Pancreas (tissue), 10 donors: Measurements from ENCODE around the gene ZNF264. TPM values are rescaled to one million over a fixed set of nuclear protein-coding genes. Genes with fewer than 3 reads are reported as not detected.
A peak's percentile ranks its signal among the peaks of the same experiment; 100 is the strongest.

Experiments
- ATAC-seq, 4 donors: fragments of 200-7000 bp; cut with Tn5 transposase; one replicate each; pipeline versions ENCODE4 v1.8.0 to v1.9.1; 2020; ENCODE audit warnings: mild to moderate bottlenecking in 4 of 4, moderate library complexity in 4 of 4
- DNase-seq, 6 donors: peaks; one replicate each; pipeline ENCODE4 v3.0.0-alpha.2; 2020
- FAIRE-seq: peaks from 2 replicates; lab custom pipeline; 2012; peaks lifted over from hg19 to GRCh38; lab: Jason Lieb, UNC
- H3K27ac ChIP-seq, 4 donors: fragments of 200-600 bp; sonication (generic); 1 replicate in 3 of 4; 2 replicates in 1 of 4; pipeline versions ENCODE4 v1.5.0 to v1.8.0; 2020
- H3K27me3 ChIP-seq, 4 donors: fragments of 200-600 bp; one replicate each; pipeline ENCODE4 v1.8.0; 2021
- H3K36me3 ChIP-seq, 3 donors: fragments of 200-600 bp; sonication (generic) in 1 of 3; one replicate each; pipeline versions ENCODE4 v1.5.0 to v1.8.0; 2020 to 2021
- H3K4me1 ChIP-seq, 3 donors: fragments of 200-600 bp; one replicate each; pipeline ENCODE4 v1.8.0; 2021
- H3K4me3 ChIP-seq, 4 donors: fragments of 200-600 bp; sonication (generic) in 2 of 4; one replicate each; pipeline versions ENCODE4 v1.5.0 to v1.8.0; 2020 to 2021
- H3K9me3 ChIP-seq, 4 donors: fragments of 200-600 bp; one replicate each; pipeline ENCODE4 v1.8.0; 2021
- CTCF ChIP-seq, 4 donors: fragments of 200-600 bp; sonication (generic) in 3 of 4; IDR thresholded peaks; one replicate each; pipeline versions ENCODE4 v1.5.0 to v1.8.0; 2021; ENCODE audit warnings: antibody characterized with exemption in 4 of 4
- WGBS, 2 donors: extraction: QIAGEN DNeasy Blood & Tissue Kit; methylation state at CpG; one replicate each; pipeline ENCODE4 v1.1.7; 2013; 5-methylcytosine and 5-hydroxymethylcytosine counted together
- intact Hi-C, 3 donors: fragments of 100-400 bp; cut with DNase I; formaldehyde crosslinking; loops; one replicate each; pipeline versions ENCODE4 v1.11.1 to v1.14.2; 2022
- polyA plus RNA-seq, 2 donors: library from polyadenylated mRNA; stranded (reverse); fragments of 200-250 nt; gene quantifications; one replicate each; pipeline ENCODE4 v1.2.3, GENCODE V29; 2013
- total RNA-seq, 6 donors: library from RNA; stranded (reverse); fragmentation: NEBNext Ultra II Directional in 4 of 6; extraction: Animal tissue kit (Norgen Biotek cat#: 25700) in 4 of 6; gene quantifications; one replicate each; pipeline versions ENCODE4 v1.2.1 to v1.2.4, GENCODE V29; 2021 to 2023
- donor health status: healthy with polysubstance abuse.
- donor health status: DM: no; HTN: no; CAD: no; lungs with moderate emphysema.
- donor health status: DM: no; HTN: no; CAD: no.
- donor health status: control.
- donor health status: control.
- donor health status: Bipolar disorder and iron deficiency.
- donor health status: DM: yes; HTN: yes; CAD: no.
- donor health status: DM: no; HTN: no; CAD: no.
- donor health status: DM: no; HTN: no; CAD: no.
- donor health status: DM: yes; HTN: yes; CAD: no.

The ZNF264 gene
- 10 to 100 TPM; 15.8 to 28.0 (median 17.0) TPM for total RNA-seq
- 1 to 10 TPM; 4.7 to 5.4 TPM for polyA plus RNA-seq

- Histone ChIP-seq H3K27me3 (no peaks in the 10 kb centered on the region), H3K36me3 (peaks cover 4 to 27% (median 19%) of the 10 kb centered on the region in 3 donors), H3K27ac (peak within 1 kb of the TSS; percentile 58 to 89 (median 80)), H3K9me3 (no peaks in the 10 kb centered on the region), H3K4me1 (peaks cover 3 to 11% (median 6%) of the 10 kb centered on the region in 3 donors), H3K4me3 (peak within 1 kb of the TSS; percentile 94 to 100 (median 98))
- intact Hi-C loops = no loop called here
- WGBS, 2 donors = 1% methylated on average over 71 to 81 of the region's 81 CpGs
- no peak for FAIRE-seq
- no peak for TF ChIP-seq CTCF (IDR thresholded peaks at IDR 0.05)
- peak; percentile 98 to 99 (median 99) for ATAC-seq
- peak; percentile 86 to 95 (median 91) for DNase-seq
These were observed at the start of gene ZNF264 for GRCh38 chr19:57191141-57192076. TSS of gene ZNF264 (plus strand) at chr19:57191500. CDS start at chr19:57191914, 414 bp downstream.

- intact Hi-C loops = no loop called here
- Histone ChIP-seq H3K4me1 (no peaks in the 10 kb centered on the region), H3K9me3 (no peaks in the 10 kb centered on the region), H3K36me3 (no peaks in the 10 kb centered on the region), H3K27ac (no peak overlapping the region), H3K27me3 (no peaks in the 10 kb centered on the region), H3K4me3 (no peak overlapping the region)
- no peak for DNase-seq
- no peak for ATAC-seq
- 81 to 83% methylated on average over 4 of the region's 4 CpGs for WGBS, 2 donors
- no peak for TF ChIP-seq CTCF (IDR thresholded peaks at IDR 0.05)
- FAIRE-seq = no peak
These were observed 49.6 kb upstream of the ZNF264 start for GRCh38 chr19:57141699-57142098.

- H3K9me3 ChIP-seq = no peaks in the 10 kb centered on the region
- no peaks in the 10 kb centered on the region for H3K27me3 ChIP-seq
- no peak overlapping the region for H3K27ac ChIP-seq
- no peak for ATAC-seq
- no peak overlapping the region for H3K4me3 ChIP-seq
- DNase-seq = no peak
- no peaks in the 10 kb centered on the region for H3K4me1 ChIP-seq
- 59 to 68% methylated on average over 5 of the region's 5 CpGs for whole genome bisulfite sequencing, 2 donors
- no peak for TF ChIP-seq CTCF (IDR thresholded peaks at IDR 0.05)
- intact Hi-C loops = no loop called here
- no peak for FAIRE-seq
- no peaks in the 10 kb centered on the region for H3K36me3 ChIP-seq
These were observed 38.4 kb upstream of the ZNF264 start for GRCh38 chr19:57152921-57153320.

GRCh38 chr19:57161985-57162539 is 29.2 kb upstream of the ZNF264 start:
- Histone ChIP-seq H3K9me3 (no peaks in the 10 kb centered on the region), H3K27ac (no peak overlapping the region), H3K36me3 (no peaks in the 10 kb centered on the region), H3K4me3 (no peak overlapping the region), H3K27me3 (no peaks in the 10 kb centered on the region), H3K4me1 (no peaks in the 10 kb centered on the region)
- ATAC-seq (no peak), DNase-seq (no peak), FAIRE-seq (no peak)
- TF ChIP-seq CTCF (IDR thresholded peaks at IDR 0.05) = no peak
- intact Hi-C loops = no loop called here
- WGBS, 2 donors = 68 to 70% methylated on average over 5 of the region's 5 CpGs
